Stimulated activated CD8-positive, alpha-beta memory T cell treated with anti-CD3 and anti-CD28 coated beads, Interleukin-2, amount 100 ng/mL, for 1 hour (primary cell): ENCODE data around the gene RRN3.
"Not testable (repeated sequence)": the region's sequence is repeated elsewhere in the genome, so short reads cannot be mapped to it uniquely, and the experiment has no call there.

Experiments used
- DNase-seq, 2 donors: peaks; one replicate each; pipeline ENCODE4 v3.0.0-alpha.2; 2020; ENCODE audit warnings: low read depth in 2 of 2

The RRN3 gene

DNA sequence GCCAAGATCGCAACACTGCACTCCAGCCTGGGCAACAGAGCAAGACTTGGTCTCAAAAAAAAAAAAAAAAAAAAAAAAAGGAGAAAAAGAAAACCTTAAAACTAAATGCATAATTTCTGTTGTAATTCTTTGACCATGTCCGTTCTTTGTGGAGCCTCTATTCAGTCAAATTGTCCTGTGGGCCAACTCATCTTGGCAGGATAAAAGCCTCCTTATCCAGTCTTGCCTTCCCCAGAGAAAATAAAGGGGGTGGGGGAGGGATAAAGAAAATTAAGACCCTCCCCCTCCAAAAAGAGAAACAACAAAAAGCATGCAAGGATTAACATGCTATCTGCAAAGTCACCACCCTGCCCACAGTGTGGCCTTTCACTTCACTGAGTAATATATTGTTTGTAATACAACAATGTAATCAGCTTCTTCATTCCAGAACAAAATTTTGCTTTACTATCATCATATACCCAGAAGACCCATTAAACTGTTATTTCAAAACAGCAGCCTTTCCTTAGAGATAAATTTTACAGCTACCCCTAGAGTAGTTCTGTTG is 5.4 kb upstream of the RRN3 start:
- not testable (repeated sequence) for DNase-seq

DNA sequence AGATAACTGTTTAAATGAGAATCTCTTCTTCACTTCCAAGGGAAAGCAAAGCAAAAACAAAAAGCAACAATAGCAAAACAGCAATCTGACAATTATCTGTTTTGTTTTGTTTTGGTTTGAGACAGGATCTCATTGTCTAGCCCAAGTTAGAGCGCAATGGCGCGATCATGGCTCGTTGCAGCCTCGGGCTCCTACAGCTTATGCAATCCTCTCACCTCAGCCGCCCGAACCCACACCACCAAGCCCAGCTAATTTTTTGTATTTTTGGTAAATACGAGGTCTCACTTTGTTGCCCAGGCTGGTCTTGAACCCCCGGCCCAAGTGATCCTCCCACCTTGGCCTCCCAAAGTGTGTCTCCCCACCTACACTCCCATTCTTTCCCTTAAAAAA is 2.5 kb upstream of the RRN3 start:
- not testable (repeated sequence) for DNase-seq

DNA sequence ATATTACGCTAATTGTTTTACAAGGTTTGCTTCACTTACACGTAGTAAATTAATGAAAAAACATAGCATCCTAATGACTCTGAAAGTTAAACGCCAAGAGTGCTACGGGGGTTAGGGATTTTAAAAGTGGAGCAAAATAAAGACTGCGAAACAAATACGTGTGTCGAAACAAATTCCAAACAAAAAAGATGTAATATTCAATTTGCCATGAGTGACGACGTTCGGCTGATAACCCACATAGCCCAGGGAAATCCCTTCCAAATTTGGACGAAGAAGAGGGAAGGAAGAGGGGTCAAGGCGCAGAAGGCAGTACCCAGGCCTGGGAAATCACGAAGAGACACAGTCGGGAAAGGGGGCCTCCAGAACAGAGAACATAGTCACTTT is 509 bp downstream of the RRN3 start:
- DNase-seq, result not testable (repeated sequence)

DNA sequence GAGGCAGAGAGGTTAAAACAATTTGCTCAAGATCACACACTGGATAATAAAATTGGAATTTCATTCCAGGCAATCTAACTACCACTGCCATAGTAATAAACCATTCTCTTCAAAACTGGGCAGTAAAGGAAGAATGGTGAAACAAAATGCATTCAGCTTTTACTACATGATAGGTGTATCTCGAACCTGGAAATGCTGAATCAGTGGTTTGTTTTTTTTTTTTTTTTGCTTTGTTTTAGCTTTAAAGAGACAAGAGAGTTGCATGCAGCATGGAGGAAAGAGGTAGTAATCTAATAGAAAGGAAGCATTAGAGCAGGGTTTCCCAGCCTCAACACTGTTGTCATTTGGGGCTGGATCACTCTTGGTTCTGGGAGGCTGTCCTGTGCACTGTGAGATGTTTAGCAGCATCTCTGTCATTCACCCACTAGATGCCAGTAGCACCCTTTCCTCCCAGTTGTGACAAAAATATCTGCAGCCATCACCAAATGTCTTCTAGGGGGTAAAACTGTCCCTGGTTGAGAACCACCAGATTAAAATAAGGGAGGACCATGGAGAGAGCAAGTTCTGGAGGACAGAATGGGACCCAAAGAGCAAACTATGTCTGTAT is 3.3 kb downstream of the RRN3 start:
- not testable (repeated sequence) for DNase-seq

DNA sequence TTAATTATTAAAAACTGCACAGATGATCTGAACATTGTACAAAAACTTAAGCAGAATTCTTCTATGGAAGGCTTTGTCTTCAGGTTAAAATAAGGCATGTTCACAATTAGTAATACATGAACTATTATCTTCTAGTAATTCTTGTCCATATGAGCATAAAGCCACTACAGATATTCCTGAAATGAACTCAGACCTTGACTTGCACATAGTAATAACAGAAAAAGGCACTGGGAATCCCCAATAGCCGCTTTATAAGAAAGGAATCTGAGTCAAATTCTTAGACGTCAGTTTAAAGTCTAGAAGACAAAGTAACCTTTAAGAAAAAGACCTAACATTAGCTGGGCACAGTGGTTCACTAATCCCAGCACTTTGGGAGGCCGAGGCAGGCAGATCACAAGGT is 11.3 kb downstream of the RRN3 start:
- DNase-seq, result not testable (repeated sequence)

DNA sequence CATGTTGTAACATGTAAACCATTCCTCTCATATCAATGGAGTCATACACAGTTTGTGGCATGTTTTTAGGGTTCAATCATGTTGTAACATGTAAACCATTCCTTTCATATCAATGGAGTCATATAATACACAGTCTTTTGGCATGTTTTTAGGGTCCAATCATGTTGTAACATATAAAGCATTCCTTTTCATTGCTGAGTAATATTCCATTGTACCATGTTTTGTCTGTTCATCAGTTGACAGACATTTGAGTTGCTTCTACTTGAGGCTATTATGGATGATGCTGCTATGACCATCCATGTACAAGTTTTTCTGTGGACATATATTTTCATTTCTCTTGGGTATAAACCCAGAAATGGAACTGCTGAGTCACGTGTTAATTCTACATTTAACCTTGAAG is 13.2 kb downstream of the RRN3 start:
- DNase-seq, result not testable (repeated sequence)

DNA sequence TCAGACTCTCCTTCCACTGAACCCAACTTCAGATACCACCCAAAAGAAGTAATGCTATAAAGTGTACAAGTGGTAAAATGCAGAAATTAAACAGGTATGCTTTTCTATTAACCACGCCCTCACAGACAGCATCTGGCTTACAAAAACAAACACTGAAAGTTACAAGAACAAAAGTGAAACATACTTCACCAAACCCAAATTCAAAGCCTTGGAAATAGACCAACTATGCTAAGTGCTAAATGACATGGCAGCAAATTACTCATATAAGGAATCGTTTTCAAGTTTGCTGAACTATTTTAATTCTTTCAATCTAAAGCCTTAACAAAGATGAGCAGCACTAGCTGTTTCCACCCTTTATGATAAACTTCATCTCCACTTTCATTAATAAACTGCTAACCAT is 17.9 kb downstream of the RRN3 start:
- DNase-seq, result not testable (repeated sequence)

DNA sequence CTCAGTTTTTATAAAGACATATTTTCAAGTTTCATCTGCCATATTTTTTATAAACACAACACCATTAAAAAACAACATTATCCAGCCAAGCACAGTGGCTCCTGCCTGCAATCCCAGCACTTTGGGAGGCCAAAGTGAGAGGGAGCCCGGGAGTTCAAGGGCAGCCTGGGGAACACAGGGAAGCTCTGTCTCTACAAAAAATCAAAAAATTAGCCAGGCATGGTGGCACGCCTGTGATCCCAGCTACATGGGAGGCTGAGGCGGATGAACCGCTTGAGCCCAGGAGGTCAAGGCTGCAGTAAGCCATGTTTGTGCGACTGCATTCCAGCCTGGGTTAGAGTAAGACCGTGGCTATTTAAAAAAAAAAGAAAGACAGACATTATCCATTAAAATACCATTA is 21.0 kb downstream of the RRN3 start:
- no peak for DNase-seq

DNA sequence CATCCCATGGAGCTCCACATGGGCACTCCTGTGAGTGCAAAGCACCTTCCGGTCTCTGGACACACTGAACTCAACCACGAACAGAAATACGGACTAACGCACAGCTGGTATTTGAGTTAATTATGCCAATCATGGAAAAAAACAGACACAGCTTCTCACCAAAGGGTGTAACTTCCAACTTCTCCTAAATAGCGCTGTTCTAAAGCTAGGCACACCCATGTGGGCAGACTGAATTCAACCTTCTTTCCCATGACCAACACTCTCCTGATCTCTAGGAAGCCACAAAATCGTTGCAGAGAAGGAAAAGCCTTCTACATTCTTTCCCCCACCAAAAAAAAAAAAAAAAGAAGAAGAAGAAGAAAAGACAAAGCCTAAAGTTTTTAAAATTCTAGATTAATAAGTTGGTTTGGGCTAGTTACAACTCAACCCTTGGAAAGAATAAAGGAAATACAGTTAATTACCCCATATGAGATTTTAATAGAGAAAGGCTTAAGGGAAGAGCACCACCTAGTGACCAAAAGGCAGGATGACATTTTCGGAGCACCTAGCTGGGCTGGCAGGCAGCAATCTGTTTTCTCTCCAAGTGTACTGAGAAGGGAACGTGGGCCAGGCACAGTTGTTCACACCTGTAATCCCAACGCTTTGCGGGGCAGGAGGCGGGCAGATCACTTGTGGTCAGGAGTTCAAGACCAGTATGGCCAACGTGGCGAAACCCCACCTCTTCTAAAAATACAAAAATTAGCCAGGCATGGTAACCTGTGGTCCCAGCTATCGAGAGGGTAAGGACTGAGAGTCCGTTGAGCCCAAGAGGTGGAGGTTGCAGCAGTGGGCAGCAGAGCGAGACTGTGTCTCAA is 21.9 kb downstream of the RRN3 start:
- DNase-seq, result not testable (repeated sequence)

DNA sequence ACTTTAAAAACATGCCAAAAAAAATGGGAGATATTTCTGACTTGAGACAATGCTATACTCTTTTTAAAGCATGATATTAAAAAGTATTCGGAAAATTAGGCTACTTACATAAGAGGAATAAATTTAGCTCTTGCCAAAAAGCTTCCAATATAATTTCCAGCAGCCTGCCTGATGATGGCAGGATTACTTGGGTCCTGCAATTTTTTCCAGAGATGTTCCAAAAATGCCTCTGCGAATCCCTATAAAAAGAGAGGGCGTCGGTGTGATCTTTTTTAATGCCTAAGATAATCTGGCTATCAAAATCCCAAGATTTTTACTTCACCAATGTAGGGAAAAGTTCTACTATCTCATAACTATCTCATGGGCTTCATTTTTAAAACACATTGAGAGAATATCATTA is 23.1 kb downstream of the RRN3 start:
- not testable (repeated sequence) for DNase-seq

DNA sequence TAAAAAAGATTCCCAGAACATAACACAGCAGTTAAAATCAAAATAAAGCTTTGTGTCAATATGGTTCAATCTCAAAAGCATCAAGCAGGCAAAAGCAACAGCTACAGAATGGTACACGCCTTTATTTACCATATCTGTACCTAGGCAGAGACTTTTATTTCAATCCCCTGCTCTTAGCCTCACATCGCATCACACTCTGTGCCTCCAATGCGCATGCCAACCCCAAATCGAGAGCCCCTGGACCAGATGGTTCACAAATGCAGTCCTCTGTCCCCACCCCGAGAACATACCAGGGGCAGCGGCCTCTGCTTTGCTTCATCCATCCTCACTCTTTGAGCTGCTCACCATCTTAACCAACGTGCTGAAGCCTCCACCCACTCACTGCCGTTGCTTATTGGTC is 27.4 kb downstream of the RRN3 start:
- not testable (repeated sequence) for DNase-seq

DNA sequence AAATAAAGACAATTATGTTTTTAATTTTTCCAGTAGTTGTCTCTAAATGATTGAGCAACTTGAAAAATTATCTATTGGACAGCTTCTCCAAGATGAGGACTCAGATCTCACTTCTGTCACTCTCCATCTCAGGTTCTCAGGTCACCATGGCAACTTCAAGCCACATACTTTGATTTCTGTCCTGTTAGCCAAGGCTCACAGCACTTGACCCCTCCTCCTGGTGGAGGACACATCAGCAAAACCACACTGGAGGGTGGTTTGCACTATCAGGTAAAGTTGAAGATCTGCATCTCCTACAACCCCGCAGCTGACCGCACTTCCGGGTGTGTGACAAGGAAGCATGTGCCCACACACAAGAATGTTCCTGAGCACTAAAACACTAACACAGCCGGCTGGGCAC is 28.1 kb downstream of the RRN3 start:
- not testable (repeated sequence) for DNase-seq

DNA sequence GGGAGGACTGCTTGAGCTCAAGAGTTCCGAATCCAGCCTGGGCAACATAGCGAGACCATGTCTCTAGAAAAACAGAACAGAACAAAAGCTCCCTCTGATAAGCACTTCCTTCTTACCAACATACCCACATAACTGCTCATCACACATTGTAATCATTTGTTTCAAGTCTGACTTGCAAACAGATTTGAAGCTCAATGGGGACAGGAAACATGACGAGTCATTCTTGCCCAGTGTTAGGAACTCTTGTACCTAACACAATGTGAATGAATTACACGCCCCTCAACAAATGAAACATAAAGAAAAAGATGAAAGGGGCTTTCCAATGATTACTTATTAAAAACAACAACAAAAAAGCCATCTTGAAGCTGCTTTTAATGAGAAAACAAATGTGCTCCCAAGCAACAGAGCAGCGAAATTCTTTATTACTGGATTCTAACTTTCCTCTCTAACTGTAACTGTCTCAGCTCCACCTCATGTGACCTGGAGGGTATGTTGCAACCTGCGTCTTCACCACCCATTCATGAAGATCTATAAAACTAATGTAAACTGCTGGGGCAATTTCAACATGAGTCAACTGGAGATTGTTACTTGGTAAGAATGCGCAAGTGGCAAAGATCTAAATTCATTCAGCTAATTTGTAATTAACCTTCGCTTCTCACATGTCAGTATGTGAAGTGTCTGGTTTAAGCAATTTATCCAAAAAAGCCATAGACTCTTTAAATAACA is 31.8 kb downstream of the RRN3 start:
- not testable (repeated sequence) for DNase-seq

DNA sequence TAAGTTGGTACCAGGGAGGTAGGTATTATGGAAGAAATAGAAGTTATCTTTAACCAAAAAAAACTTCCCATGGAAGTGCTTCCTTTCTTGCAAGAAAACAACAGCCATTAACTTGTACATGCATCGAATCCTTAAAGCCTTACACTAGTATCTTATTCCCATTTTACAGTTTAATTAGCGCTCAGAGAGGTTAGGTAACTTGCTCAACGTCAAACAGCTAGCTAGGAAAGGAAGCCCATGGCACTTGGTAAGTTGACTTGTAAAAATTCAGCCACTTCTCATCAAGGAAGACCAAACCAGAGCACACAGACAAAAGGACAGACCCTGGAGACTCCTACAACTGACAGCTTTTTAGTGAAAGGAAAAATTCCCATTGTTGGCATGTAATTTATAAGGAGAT is 34.7 kb downstream of the RRN3 start:
- DNase-seq, result no peak

DNA sequence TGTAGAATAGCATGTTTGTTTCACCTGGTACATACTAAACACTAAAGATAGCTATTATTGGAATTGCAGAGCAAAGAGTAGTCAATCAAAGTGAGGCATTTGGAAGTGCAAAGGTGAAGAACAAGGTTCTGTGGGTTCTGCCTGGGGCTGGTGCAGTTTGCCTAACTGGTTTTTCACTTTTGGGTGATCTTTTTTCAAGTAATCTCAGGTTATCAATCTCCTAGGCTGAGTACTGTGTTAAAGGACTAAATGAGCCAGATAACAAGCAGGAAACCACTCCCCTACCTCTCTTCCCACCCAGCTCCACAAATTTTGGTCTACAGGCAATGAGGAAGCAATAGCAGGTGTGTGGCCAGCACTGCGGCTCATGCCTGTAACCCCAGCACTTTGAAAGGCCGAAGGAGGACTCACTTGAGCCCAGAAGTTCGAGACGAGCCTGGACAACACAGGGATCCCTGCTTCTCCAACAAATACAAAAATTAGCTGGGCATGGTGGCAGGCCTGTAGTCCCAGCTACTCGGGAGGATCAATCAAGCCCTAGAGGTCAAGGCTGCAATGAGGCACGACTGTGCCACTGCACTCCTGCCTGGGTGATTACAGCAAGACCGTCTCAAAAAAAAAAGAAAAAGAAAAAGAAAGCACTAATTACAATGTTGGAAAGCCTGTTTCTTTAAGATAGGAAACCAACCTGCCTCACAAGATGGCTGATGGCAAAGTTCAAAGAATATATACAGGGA is 36.2 kb downstream of the RRN3 start:
- no peak for DNase-seq

DNA sequence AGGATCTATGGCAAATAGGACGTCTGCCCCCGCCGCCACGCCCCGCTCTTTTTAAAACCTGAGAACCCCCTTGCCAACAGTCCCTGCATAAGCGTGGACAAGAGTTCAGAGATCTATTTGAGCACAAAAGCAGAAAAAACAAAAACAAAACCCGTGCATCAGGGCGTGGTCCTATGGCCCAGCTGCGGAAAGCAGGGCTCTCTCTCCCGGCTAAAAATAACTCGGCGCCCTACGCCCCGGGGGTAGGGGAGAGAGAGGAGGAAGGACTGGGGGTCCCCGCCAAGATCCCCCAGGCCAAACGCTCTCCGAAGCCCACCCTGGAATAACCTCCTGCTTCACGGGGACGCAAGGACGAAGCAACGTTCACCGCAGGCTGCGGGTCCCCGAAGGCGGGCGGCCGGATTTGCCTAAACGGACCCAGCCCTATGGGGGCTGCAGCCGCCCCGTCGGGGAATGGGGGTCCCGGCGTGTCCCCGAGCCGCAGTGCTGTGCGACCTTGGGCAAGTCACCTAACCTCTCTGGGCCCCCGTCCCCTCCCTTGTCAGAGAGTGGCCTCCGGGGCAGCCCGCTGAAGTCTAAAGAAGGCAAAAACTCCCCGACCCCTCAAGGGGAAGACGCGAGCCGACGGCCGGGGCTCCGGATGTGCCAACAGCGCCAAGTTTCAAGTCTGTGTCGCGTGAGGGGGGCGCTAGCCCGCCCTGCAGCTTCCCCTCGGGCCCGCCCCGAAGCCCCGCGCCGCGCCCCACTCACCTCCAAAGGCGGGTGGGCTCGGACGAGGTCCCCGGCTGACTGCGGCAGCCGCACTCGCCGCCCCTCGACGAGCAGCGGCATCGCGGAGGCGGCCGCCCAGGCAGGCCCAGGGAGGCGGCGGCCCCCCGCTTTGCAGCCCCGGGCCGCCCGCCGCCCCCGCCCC is 38.7 kb downstream of the RRN3 start:
- DNase-seq, result peak in 1 of 2 donors; percentile 56

DNA sequence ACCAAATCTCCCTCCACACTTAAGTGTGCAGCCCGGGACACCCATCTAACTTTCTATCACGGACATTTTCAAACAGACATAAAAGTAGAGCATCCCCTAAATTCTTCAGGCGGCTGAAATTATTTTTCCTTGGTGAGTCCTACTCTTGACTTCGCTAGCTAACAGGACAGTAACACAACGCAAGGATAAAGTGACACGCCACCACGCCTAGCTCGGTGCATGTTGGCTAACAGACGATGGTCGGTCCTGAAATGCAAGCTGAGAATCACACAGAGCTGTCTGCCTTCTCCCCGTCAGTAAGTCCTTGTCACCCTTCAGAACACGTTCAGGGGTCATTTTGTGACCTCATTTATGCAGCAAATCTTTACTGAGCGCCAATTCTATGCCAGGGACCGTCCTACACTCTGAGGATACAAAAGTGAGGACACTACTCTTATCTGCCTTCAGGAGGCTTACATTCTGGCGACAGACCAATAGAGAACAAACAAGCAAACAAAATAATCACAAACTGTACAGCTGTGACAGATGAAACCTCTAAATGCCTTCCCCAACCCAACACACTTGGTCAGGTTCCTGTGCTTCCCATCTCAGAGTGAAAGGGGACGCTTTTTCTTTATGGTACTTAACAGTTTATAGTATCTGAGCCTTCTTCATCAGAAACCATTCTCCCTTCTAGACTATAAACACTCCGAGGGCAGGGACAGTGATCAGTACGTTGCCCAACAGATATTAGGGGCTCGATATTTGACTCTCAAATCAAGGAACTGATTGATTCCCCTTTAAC is 39.5 kb downstream of the RRN3 start:
- DNase-seq, result no peak

DNA sequence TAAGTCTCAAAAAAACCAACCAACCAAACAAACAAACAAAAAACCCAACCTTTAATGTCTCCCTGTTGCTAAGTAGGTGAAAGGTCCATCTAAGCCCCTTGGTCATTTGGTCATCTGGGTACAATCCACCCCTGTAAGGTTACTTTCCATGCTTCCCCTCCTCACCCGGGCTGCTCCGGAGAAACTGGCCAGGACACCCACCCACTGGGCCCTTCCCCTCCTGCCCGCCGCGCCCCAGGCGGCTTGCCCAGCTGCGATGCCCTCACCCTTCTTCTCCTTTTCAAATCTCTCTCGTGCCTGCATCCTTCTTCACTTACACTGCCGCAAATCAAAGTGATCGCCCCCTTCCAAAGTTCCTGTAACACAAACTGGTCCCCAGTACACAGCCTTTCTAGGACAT is 40.2 kb downstream of the RRN3 start:
- DNase-seq, result no peak

DNA sequence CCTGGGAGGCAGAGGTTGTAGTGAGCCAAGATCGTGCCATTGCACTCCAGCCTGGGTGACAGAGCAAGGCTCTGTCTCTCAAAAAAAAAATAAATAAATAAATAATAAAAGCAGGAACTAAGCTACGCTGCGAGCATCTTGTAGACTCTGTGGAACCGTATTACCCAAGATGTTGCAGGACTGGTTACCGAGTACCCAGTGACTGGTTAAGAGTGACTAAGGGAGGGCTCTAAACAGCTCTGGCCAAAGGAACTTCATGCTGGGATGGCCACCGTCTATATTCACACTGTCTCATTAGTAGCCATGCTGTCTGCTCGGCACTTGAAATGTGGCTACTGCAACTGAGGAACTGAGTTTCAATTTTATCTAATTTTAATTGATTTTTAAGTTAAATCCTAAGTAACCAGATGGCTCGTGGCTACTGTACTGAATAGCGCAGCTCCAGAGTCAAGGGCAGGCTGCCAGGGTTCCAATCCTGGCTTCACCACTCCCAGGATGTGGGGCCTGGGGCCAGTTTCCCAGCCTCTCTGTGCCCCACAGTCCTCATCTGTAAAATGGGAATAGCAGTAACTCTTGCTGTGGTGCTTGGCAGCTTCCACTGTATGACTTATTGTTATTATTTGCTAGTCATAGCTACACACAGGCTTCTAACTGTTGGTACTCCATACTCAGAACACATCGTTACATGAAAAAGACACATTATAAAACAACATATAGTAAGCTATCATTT is 41.2 kb downstream of the RRN3 start:
- no peak for DNase-seq
